ENCODE measurements around the gene RAET1L. TPM values are rescaled to one million over a fixed set of nuclear protein-coding genes. Genes with fewer than 3 reads are reported as not detected.

Gene RAET1L, protein sequence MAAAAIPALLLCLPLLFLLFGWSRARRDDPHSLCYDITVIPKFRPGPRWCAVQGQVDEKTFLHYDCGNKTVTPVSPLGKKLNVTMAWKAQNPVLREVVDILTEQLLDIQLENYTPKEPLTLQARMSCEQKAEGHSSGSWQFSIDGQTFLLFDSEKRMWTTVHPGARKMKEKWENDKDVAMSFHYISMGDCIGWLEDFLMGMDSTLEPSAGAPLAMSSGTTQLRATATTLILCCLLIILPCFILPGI
- 0.23 TPM for total RNA-seq

DNA sequence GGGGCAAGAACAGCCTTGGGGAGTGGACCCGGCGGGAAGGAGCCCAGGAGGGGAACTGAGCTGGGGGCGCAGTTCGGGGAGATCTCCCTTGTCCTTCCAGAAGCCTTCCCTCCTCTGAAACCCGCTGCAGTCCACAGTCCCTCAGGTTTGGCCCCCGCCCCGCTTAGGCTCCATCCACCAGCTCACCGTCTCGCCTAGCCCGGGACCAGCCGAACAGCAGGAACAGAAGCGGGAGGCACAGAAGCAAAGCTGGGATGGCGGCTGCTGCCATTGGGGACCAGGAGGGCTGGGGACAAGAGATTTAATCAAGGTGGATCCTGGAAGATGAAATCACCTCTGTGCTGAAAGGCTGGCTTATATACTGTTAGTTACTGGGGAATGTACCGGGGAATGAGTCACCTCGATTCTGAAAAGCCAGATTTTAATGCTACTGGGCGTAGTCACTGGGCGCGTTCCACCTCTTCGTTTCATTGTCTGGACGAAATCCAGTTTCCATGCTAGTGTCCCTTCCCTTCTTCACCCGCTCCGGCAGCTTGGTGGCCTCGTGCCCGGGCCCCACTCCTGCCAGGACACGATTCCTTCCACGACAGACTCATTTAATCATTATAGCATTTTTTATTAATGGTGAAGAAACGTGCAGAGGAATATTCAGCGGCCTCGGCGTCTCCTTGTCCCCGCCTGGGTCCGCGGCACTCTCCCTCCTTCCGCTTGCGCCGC lies at the start of gene RAET1L:
Gene RAET1L, minus strand, starts transcription at position 332 of the 717 bp plus-strand sequence. Its CDS starts 61 bp downstream, at position 271.

GRCh38 chr6:150068720-150069648 lies 43.7 kb upstream of the RAET1L start, which contains the start of gene ULBP3:
Gene ULBP3, minus strand, starts transcription at chr6:150069121. Its CDS starts 55 bp downstream, at chr6:150069066.

Other genes starting within 250 kb of the RAET1L start
- 41.3 TPM for gene LRP11, start 161.2 kb downstream of the RAET1L start, total RNA-seq
- not detected for gene RAET1E, start 127.4 kb downstream of the RAET1L start, total RNA-seq
- gene RAET1G, start 102.4 kb downstream of the RAET1L start, total RNA-seq: not detected
- gene ULBP2, start 83.5 kb downstream of the RAET1L start, total RNA-seq: 2.1 TPM
- 0.23 TPM for gene ULBP1, start 61.6 kb downstream of the RAET1L start, total RNA-seq
- 14.1 TPM for gene ULBP3, start 43.6 kb upstream of the RAET1L start, total RNA-seq
- gene PPP1R14C, start 117.5 kb upstream of the RAET1L start, total RNA-seq: 35.5 TPM